A549 (cell line): ENCODE measurements around the gene BRAF. TPM values are rescaled to one million over a fixed set of nuclear protein-coding genes. Genes with fewer than 3 reads are reported as not detected.
A peak's percentile ranks its signal among the peaks of the same experiment; 100 is the strongest.

Experiments used
- ATAC-seq, 2 experiments: fragments of 200-7000 bp in 1 of 2; fragments of >200 bp in 1 of 2; cut with Nextera tagmentation in 1 of 2; cut with Tn5 transposase in 1 of 2; 3 replicates each; pipeline versions ENCODE4 v1.8.0 to v1.9.1; 2018 to 2020; ENCODE audit warnings: mild to moderate bottlenecking in 1 of 2, moderate library complexity in 1 of 2
- CTCF ChIA-PET: fragments of 300-600 bp; sonication (Branson Sonifier 250); formaldehyde crosslinking; extraction: SDS; loops from one replicate; lab custom pipeline; 2021; ENCODE audit warnings: antibody characterized with exemption, inconsistent platforms; lab: Yijun Ruan, JAX
- POLR2A ChIA-PET: fragments of 350-600 bp; formaldehyde crosslinking; extraction: SDS; loops from one replicate; lab custom pipeline; 2021; ENCODE audit warnings: antibody characterized with exemption, inconsistent platforms; lab: Yijun Ruan, JAX
- DNase-seq, 2 experiments: peaks; one replicate each; pipeline versions ENCODE4 v3.0.0 to v3.0.0-alpha.2; 2011 to 2016; ENCODE audit warnings: low read depth in 1 of 2, low spot score in 1 of 2
- FAIRE-seq: peaks from 2 replicates; lab custom pipeline; 2011; peaks lifted over from hg19 to GRCh38; lab: Jason Lieb, UNC
- H3K27ac ChIP-seq, 2 experiments: fragments of >200 bp; sonication (Bioruptor Twin); formaldehyde crosslinking; 3 replicates each; pipeline ENCODE4 v1.5.1; 2016 to 2017
- H3K4me1 ChIP-seq: fragments of >200 bp; sonication (Bioruptor Twin); formaldehyde crosslinking; 3 replicates; pipeline ENCODE4 v1.6.1; 2016
- H3K4me2 ChIP-seq: fragments of >200 bp; sonication (Bioruptor Twin); formaldehyde crosslinking; 3 replicates; pipeline ENCODE4 v1.6.1; 2016
- H3K4me3 ChIP-seq: fragments of >200 bp; sonication (Bioruptor Twin); formaldehyde crosslinking; 3 replicates; pipeline ENCODE4 v1.5.1; 2016
- H3K9me3 ChIP-seq: fragments of >200 bp; sonication (Bioruptor Twin); formaldehyde crosslinking; 3 replicates; pipeline ENCODE4 v1.6.1; 2016
- CBX2 ChIP-seq: fragments of 200-600 bp; sonication (generic); IDR thresholded peaks from 2 replicates; pipeline ENCODE4 v1.6.1; 2016; ENCODE audit warnings: low read depth, mild to moderate bottlenecking, borderline replicate concordance
- CBX8 ChIP-seq: fragments of 200-600 bp; sonication (generic); IDR thresholded peaks from 2 replicates; pipeline ENCODE4 v1.6.1; 2016
- CHD2 ChIP-seq: fragments of 150-350 bp; IDR thresholded peaks from 2 replicates; pipeline ENCODE4 v1.6.1; 2014; ENCODE audit warnings: low read length; ENCODE audit not compliant: partially characterized antibody
- CHD4 ChIP-seq: fragments of 200-600 bp; sonication (generic); IDR thresholded peaks from 2 replicates; pipeline ENCODE4 v1.6.1; 2016; ENCODE audit warnings: antibody characterized with exemption, mild to moderate bottlenecking, borderline replicate concordance
- FOSB ChIP-seq: fragments of 250-450 bp; sonication (Bioruptor Pico); IDR thresholded peaks from 2 replicates; pipeline ENCODE4 v1.5.0; 2020; ENCODE audit warnings: mild to moderate bottlenecking, moderate library complexity
- HEYL ChIP-seq: fragments of 250-450 bp; sonication (Bioruptor Pico); IDR thresholded peaks from 2 replicates; pipeline ENCODE4 v1.8.0; 2021; ENCODE audit warnings: mild to moderate bottlenecking, moderate library complexity
- HOXB5 ChIP-seq: fragments of 250-450 bp; sonication (Bioruptor Pico); IDR thresholded peaks from 2 replicates; pipeline ENCODE4 v1.5.0; 2020; ENCODE audit warnings: mild to moderate bottlenecking, moderate library complexity
- KDM5A ChIP-seq: fragments of 200-600 bp; sonication (generic); IDR thresholded peaks from 2 replicates; pipeline ENCODE4 v1.6.1; 2016; ENCODE audit warnings: antibody characterized with exemption, mild to moderate bottlenecking
- MYC ChIP-seq: IDR thresholded peaks from 2 replicates; pipeline ENCODE4 v1.6.1; 2012; ENCODE audit warnings: mild to moderate bottlenecking, inconsistent platforms, low read length, improper control_type of control experiment, borderline replicate concordance
- NFE2L2 ChIP-seq: fragments of 150-350 bp; conservative IDR thresholded peaks from 2 replicates; pipeline ENCODE4 v1.6.1; 2014; ENCODE audit warnings: low read length
- NPAS2 ChIP-seq: fragments of 250-450 bp; sonication (Bioruptor Pico); IDR thresholded peaks from 2 replicates; pipeline ENCODE4 v1.8.0; 2022; ENCODE audit warnings: mild to moderate bottlenecking, moderate library complexity, borderline replicate concordance
- PBX3 ChIP-seq: IDR thresholded peaks from 2 replicates; pipeline ENCODE4 v1.6.1; 2012
- PHF8 ChIP-seq: fragments of 200-600 bp; sonication (generic); IDR thresholded peaks from 2 replicates; pipeline ENCODE4 v1.6.1; 2016; ENCODE audit warnings: low read depth, mild to moderate bottlenecking, antibody characterized with exemption, moderate library complexity, borderline replicate concordance
- POLR2A ChIP-seq: IDR thresholded peaks from 2 replicates; pipeline ENCODE4 v1.6.1; 2012; ENCODE audit warnings: mild to moderate bottlenecking, low read length
- POLR2AphosphoS2 ChIP-seq: conservative IDR thresholded peaks from 2 replicates; pipeline ENCODE4 v1.6.1; 2012; ENCODE audit warnings: low read length, improper control_type of control experiment, inconsistent platforms
- RAD21 ChIP-seq, 2 experiments: fragments of >200 bp in 1 of 2; sonication (Bioruptor Twin) in 1 of 2; formaldehyde crosslinking in 1 of 2; IDR thresholded peaks in 1 of 2; conservative IDR thresholded peaks in 1 of 2; 2 replicates in 1 of 2; 3 replicates in 1 of 2; pipeline ENCODE4 v1.6.1; 2012 to 2018; ENCODE audit warnings: inconsistent platforms in 1 of 2
- RCOR1 ChIP-seq: fragments of 150-350 bp; IDR thresholded peaks from 2 replicates; pipeline ENCODE4 v1.6.1; 2014; ENCODE audit warnings: antibody characterized with exemption, low read length, low read depth
- SMC3 ChIP-seq: fragments of >200 bp; sonication (Bioruptor Twin); formaldehyde crosslinking; IDR thresholded peaks from 3 replicates; pipeline ENCODE4 v1.6.1; 2018; ENCODE audit warnings: inconsistent platforms
- TFCP2L1 ChIP-seq: fragments of 250-450 bp; sonication (Bioruptor Pico); IDR thresholded peaks from 2 replicates; pipeline ENCODE4 v1.5.0; 2021; ENCODE audit warnings: mild to moderate bottlenecking
- USF2 ChIP-seq: fragments of 450-650 bp; IDR thresholded peaks from 2 replicates; pipeline ENCODE4 v1.6.1; 2014; ENCODE audit warnings: antibody characterized with exemption
- ZC3H11A ChIP-seq: fragments of 450-650 bp; IDR thresholded peaks from 2 replicates; pipeline ENCODE4 v1.6.1; 2014; ENCODE audit warnings: antibody characterized with exemption, mild to moderate bottlenecking
- ZSCAN20 ChIP-seq: fragments of 250-450 bp; sonication (Bioruptor Pico); IDR thresholded peaks from 2 replicates; pipeline ENCODE4 v1.8.0; 2022; ENCODE audit warnings: mild to moderate bottlenecking, moderate library complexity
- WGBS: methylation state at CpG from one replicate; pipeline ENCODE4 v1.1.6; 2017; ENCODE audit errors: missing lambda C conversion rate; 5-methylcytosine and 5-hydroxymethylcytosine counted together
- polyA plus RNA-seq, 4 experiments: library from polyadenylated mRNA; depleted of rRNA in 3 of 4; stranded (reverse); fragments of >200 nt; fragmentation: RNase III in 1 of 4; extraction: RNeasy Plus Mini Kit Qiagen cat#74134 plus additional on column Dnase treatment in 1 of 4; gene quantifications; 2 replicates in 3 of 4; 3 replicates in 1 of 4; pipeline ENCODE4 v1.2.3, GENCODE V29; 2011 to 2017
- TF ChIP-seq, protein P1 (sequence below): fragments of 250-450 bp; sonication (Bioruptor Pico); IDR thresholded peaks from 2 replicates; pipeline ENCODE4 v1.5.0; 2020; ENCODE audit warnings: low read depth, mild to moderate bottlenecking, moderate library complexity
- TF ChIP-seq, protein P2 (sequence below): fragments of 150-350 bp; IDR thresholded peaks from 2 replicates; pipeline ENCODE4 v1.6.1; 2014; ENCODE audit warnings: low read depth, mild to moderate bottlenecking, low read length
- TF ChIP-seq, protein P3 (sequence below): fragments of >200 bp; sonication (Bioruptor Twin); formaldehyde crosslinking; IDR thresholded peaks from 2 replicates; pipeline ENCODE4 v1.6.1; 2016
- TF ChIP-seq, protein P4 (sequence below): fragments of 250-450 bp; sonication (Bioruptor Pico); IDR thresholded peaks from 2 replicates; pipeline ENCODE4 v1.5.0; 2021; ENCODE audit warnings: mild to moderate bottlenecking, moderate library complexity, borderline replicate concordance

Gene BRAF
- polyA plus RNA-seq, 2 of the 4 experiments (the other 2 are of a cell fraction), result 6.1 to 19.7 TPM

- FAIRE-seq, result no peak
- CTCF ChIA-PET, result interaction anchor here (1.3 to 2.5 kb wide), 6 partner anchors 9 to 872 kb away, joined by 3 to 19 read pairs (median 4); no protein-coding TSS in a partner anchor
- 92% methylated on average over 4 of the region's 4 CpGs for WGBS
- Histone ChIP-seq H3K4me2 (no peak overlapping the region), H3K9me3 (no peaks in the 10 kb centered on the region)
- TF ChIP-seq CBX2, result no peak
- TF ChIP-seq, protein P1, sequence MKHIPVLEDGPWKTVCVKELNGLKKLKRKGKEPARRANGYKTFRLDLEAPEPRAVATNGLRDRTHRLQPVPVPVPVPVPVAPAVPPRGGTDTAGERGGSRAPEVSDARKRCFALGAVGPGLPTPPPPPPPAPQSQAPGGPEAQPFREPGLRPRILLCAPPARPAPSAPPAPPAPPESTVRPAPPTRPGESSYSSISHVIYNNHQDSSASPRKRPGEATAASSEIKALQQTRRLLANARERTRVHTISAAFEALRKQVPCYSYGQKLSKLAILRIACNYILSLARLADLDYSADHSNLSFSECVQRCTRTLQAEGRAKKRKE (CRISPR knock-in tag), result no peak
- no peak for TF ChIP-seq RAD21 (conservative IDR thresholded peaks at IDR 0.05 in 1 of 2, IDR thresholded peaks at IDR 0.05 in 1 of 2)
- TF ChIP-seq PBX3, result no peak
- no peak for TF ChIP-seq MYC
- TF ChIP-seq ZC3H11A, result no peak
- TF ChIP-seq TFCP2L1 (CRISPR knock-in tag), result no peak
- TF ChIP-seq FOSB (CRISPR knock-in tag), result no peak
- TF ChIP-seq USF2, result no peak
- TF ChIP-seq KDM5A, result no peak
- TF ChIP-seq, all 56 proteins: peak for 0
- no peak overlapping the region for H3K27ac ChIP-seq
- POLR2A ChIA-PET, result interaction anchor here (0.9 to 1.2 kb wide), 2 partner anchors 21 to 339 kb away, joined by 3 read pairs; partner anchors contain the start of genes MRPS33 and NDUFB2
- H3K4me3 ChIP-seq, result no peak overlapping the region
- ATAC-seq (no peak), DNase-seq (no peak)
- peaks cover 15% of the 10 kb centered on the region; the same call in 1 of the 3 replicates for H3K4me1 ChIP-seq
Observed at GRCh38 chr7:140675726-140676125, 249.0 kb downstream of the BRAF start.

DNA sequence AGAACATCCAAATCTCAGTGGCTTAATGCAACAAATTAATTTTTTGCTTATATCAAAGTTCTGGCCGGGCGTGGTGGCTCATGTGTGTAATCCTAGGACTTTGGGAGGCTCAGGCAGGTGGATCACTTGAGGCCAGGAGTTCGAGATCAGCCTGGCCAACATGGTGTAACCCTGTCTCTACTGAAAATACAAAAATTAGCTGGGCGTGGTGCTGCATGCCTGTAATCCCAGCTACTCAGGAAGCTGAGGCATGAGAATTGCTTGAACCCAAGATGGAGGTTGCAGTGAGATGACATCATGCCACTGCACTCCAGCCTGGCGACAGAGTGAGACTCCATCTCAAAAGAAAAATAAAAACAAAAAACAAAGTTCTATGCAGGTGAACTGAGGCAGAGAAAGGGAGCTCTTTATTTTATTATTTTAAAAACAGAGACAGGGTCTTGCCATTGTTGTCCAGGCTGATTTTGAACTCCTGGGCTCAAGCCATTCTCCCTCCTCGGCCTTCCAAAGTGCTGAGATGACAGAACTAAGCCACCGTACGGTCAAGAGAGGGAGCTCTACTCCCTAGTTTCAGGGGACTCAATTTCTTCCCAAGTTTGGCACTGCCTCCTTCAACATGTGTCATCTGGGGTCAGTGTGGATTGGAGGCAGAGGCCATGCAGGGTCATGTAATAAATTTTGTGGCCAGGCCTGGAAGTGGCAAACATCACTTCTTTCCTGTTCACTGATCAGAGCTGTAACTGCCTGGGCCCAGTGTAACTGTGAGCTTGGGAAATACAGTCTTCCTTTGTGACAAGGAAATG lies 249.6 kb downstream of the BRAF start:
- peaks cover 15% of the 10 kb centered on the region; the same call in 1 of the 3 replicates for H3K4me1 ChIP-seq
- ChIA-PET CTCF (interaction anchor here (0.7 to 2.5 kb wide), 10 partner anchors 10 to 872 kb away, joined by 3 to 19 read pairs (median 4); no protein-coding TSS in a partner anchor), POLR2A (interaction anchor here (0.9 to 1.2 kb wide), 2 partner anchors 21 to 340 kb away, joined by 3 read pairs; partner anchors contain the start of genes MRPS33 and NDUFB2)
- peak; percentile 32 to 69; a peak in 3 of 6 replicates for ATAC-seq
- peak; percentile 49 to 60 for DNase-seq
- no peak overlapping the region for H3K4me3 ChIP-seq
- H3K27ac ChIP-seq, result no peak overlapping the region
- WGBS, result 68% methylated on average over 8 of the region's 8 CpGs
- no peaks in the 10 kb centered on the region for H3K9me3 ChIP-seq
- no peak for FAIRE-seq
- H3K4me2 ChIP-seq, result no peak overlapping the region
- TF ChIP-seq POLR2AphosphoS2 (no peak), CBX8 (no peak), MYC (no peak), HOXB5 (CRISPR knock-in tag) (no peak), PBX3 (no peak), SMC3 (peak; percentile 14; the same call in 1 of the 3 replicates), RAD21 (conservative IDR thresholded peaks at IDR 0.05 in 1 of 2, IDR thresholded peaks at IDR 0.05 in 1 of 2) (peak; percentile 57 to 66), CHD2 (no peak), ZSCAN20 (CRISPR knock-in tag) (no peak), CHD4 (no peak), POLR2A (no peak), NPAS2 (no peak), HEYL (CRISPR knock-in tag) (no peak), NFE2L2 (no peak), RCOR1 (no peak), PHF8 (no peak)
- TF ChIP-seq, protein P2, sequence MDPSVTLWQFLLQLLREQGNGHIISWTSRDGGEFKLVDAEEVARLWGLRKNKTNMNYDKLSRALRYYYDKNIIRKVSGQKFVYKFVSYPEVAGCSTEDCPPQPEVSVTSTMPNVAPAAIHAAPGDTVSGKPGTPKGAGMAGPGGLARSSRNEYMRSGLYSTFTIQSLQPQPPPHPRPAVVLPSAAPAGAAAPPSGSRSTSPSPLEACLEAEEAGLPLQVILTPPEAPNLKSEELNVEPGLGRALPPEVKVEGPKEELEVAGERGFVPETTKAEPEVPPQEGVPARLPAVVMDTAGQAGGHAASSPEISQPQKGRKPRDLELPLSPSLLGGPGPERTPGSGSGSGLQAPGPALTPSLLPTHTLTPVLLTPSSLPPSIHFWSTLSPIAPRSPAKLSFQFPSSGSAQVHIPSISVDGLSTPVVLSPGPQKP, result no peak
- TF ChIP-seq, protein P3, sequence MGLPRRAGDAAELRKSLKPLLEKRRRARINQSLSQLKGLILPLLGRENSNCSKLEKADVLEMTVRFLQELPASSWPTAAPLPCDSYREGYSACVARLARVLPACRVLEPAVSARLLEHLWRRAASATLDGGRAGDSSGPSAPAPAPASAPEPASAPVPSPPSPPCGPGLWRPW, result no peak
- TF ChIP-seq, protein P1 (CRISPR knock-in tag), result no peak
- TF ChIP-seq, protein P4, sequence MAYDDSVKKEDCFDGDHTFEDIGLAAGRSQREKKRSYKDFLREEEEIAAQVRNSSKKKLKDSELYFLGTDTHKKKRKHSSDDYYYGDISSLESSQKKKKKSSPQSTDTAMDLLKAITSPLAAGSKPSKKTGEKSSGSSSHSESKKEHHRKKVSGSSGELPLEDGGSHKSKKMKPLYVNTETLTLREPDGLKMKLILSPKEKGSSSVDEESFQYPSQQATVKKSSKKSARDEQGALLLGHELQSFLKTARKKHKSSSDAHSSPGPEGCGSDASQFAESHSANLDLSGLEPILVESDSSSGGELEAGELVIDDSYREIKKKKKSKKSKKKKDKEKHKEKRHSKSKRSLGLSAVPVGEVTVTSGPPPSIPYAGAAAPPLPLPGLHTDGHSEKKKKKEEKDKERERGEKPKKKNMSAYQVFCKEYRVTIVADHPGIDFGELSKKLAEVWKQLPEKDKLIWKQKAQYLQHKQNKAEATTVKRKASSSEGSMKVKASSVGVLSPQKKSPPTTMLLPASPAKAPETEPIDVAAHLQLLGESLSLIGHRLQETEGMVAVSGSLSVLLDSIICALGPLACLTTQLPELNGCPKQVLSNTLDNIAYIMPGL (CRISPR knock-in tag), result no peak
